Heart left ventricle (tissue), 16 donors: ENCODE data around the gene RTL10. TPM values are rescaled to one million over a fixed set of nuclear protein-coding genes. Genes with fewer than 3 reads are reported as not detected.

Experiments
- ATAC-seq, 4 donors: fragments of 200-7000 bp; cut with Tn5 transposase; one replicate each; pipeline ENCODE4 v1.9.1; 2020 to 2022; ENCODE audit warnings: moderate library complexity in 4 of 4, mild to moderate bottlenecking in 3 of 4, moderate number of reproducible peaks in 1 of 4
- DNase-seq, 5 donors: peaks; one replicate each; pipeline ENCODE4 v3.0.0-alpha.2; 2020
- H3K27ac ChIP-seq, 12 donors: fragments of 200-600 bp; sonication (generic) in 4 of 12; one replicate each; pipeline versions ENCODE4 v1.5.0 to v1.8.0; 2016 to 2022; ENCODE audit warnings: mild to moderate bottlenecking in 2 of 12
- H3K27me3 ChIP-seq, 9 donors: fragments of 200-600 bp; sonication (generic) in 2 of 9; one replicate each; pipeline versions ENCODE4 v1.5.1 to v1.8.0; 2016 to 2022; ENCODE audit warnings: mild to moderate bottlenecking in 3 of 9
- H3K36me3 ChIP-seq, 9 donors: fragments of 200-600 bp; sonication (generic) in 2 of 9; one replicate each; pipeline versions ENCODE4 v1.5.0 to v1.8.0; 2018 to 2022; ENCODE audit warnings: mild to moderate bottlenecking in 2 of 9
- H3K4me1 ChIP-seq, 12 donors: fragments of 200-600 bp; sonication (generic) in 4 of 12; one replicate each; pipeline versions ENCODE4 v1.5.0 to v1.8.0; 2016 to 2022; ENCODE audit warnings: mild to moderate bottlenecking in 3 of 12
- H3K4me3 ChIP-seq, 12 donors: fragments of 200-600 bp; sonication (generic) in 4 of 12; one replicate each; pipeline versions ENCODE4 v1.5.0 to v1.8.0; 2017 to 2022; ENCODE audit warnings: mild to moderate bottlenecking in 9 of 12, moderate library complexity in 4 of 12
- H3K9me3 ChIP-seq, 12 donors: fragments of 200-600 bp; sonication (generic) in 4 of 12; one replicate each; pipeline versions ENCODE4 v1.5.0 to v1.8.0; 2016 to 2022; ENCODE audit warnings: mild to moderate bottlenecking in 1 of 12
- POLR2A ChIP-seq, 2 donors: fragments of 450-650 bp; IDR thresholded peaks; one replicate each; pipeline ENCODE4 v1.6.1; 2017; ENCODE audit warnings: antibody characterized with exemption in 2 of 2, mild to moderate bottlenecking in 2 of 2, moderate library complexity in 2 of 2
- WGBS, 4 donors: extraction: QIAGEN DNeasy Blood & Tissue Kit in 2 of 4; methylation state at CpG; one replicate each; pipeline versions ENCODE4 v1.1.5 to v1.1.7; 2013 to 2018; 5-methylcytosine and 5-hydroxymethylcytosine counted together
- intact Hi-C, 10 donors: fragments of 100-400 bp; cut with DNase I; formaldehyde crosslinking; loops; one replicate each; pipeline versions ENCODE4 v1.11.1 to v1.14.2; 2022
- polyA plus RNA-seq, 2 donors: library from polyadenylated mRNA; stranded (reverse); fragments of 200-250 nt; gene quantifications; one replicate each; pipeline ENCODE4 v1.2.3, GENCODE V29; 2013
- total RNA-seq, 9 donors: library from RNA; depleted of rRNA in 2 of 9; stranded (reverse); fragments of >200 nt in 2 of 9; fragmentation: NEBNext Ultra II Directional in 3 of 9; extraction: Animal tissue kit (Norgen Biotek cat#: 25700) in 3 of 9; gene quantifications; one replicate each; pipeline versions ENCODE4 v1.1.0 to v1.2.4, GENCODE V29; 2016 to 2023
- TF ChIP-seq, protein P1 (sequence below), 12 donors: fragments of 200-600 bp; sonication (generic) in 4 of 12; IDR thresholded peaks; one replicate each; pipeline versions ENCODE4 v1.5.0 to v1.8.0; 2018 to 2022; ENCODE audit warnings: antibody characterized with exemption in 12 of 12, mild to moderate bottlenecking in 5 of 12
- donor health status: ischemic (EF 13 %, LVEDD 7.1; RV severe dilation, severe dysfunction).
- donor health status: healthy with polysubstance abuse.
- donor health status: DM: no; HTN: yes; CAD: no.
- donor health status: DM: no; HTN: no; CAD: no.
- donor health status: ischemic (EF 25% LVEDD 6.9; RV normal size, moderate dysfunction).
- donor health status: ischemic (EF 25% LVEDD 5.7; RV mildly dilated, moderate dysfunction).
- donor health status: healthy.
- donor health status: DM: yes; HTN: yes; CAD: no.
- donor health status: ischemic (EF 35%, LVEDD 5.7; RV mildly dilated, moderate dysfunction).
- donor health status: nonischemic (EF 11% LVEDD 7.7; RV severe dilation, severe dysfunction).
- donor health status: DM: yes; HTN: yes; CAD: no.
- donor health status: PGD.
- donor health status: ischemic (EF 29% LVEDD 5.4; RV normal size, mild dysfunction).
- donor health status: nonischemic (EF 23%, LVEDD 6.1; RV moderate dilation, normal function).

RTL10 gene
- total and polyA plus RNA-seq, 11 donors = 4.6 to 11.6 (median 7.5) TPM

DNA sequence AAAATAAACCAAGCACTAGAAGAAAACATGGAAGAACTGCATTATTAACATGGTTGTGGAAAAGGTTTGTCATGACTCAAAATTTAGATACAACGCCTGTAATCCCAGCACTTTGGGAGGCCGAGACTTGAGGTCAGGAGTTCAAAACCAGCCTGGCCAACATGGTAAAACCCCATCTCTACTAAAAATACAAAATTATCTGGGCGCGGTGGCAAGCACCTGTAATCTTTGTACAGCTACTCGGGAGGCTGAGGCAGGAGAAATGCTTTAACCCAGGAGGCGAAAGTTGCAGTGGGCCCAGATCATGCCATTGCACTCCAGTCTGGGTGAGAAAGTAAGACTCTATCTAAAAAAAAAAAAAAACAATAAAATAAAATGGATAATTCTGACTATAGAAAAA, 23.7 kb downstream of the RTL10 start:
- ATAC-seq (no peak), DNase-seq (no peak)
- Histone ChIP-seq H3K9me3 (no peaks in the 10 kb centered on the region), H3K27me3 (no peaks in the 10 kb centered on the region), H3K27ac (no peak overlapping the region), H3K4me1 (no peaks in the 10 kb centered on the region), H3K36me3 (no peaks in the 10 kb centered on the region), H3K4me3 (no peak overlapping the region)
- TF ChIP-seq, protein P1, sequence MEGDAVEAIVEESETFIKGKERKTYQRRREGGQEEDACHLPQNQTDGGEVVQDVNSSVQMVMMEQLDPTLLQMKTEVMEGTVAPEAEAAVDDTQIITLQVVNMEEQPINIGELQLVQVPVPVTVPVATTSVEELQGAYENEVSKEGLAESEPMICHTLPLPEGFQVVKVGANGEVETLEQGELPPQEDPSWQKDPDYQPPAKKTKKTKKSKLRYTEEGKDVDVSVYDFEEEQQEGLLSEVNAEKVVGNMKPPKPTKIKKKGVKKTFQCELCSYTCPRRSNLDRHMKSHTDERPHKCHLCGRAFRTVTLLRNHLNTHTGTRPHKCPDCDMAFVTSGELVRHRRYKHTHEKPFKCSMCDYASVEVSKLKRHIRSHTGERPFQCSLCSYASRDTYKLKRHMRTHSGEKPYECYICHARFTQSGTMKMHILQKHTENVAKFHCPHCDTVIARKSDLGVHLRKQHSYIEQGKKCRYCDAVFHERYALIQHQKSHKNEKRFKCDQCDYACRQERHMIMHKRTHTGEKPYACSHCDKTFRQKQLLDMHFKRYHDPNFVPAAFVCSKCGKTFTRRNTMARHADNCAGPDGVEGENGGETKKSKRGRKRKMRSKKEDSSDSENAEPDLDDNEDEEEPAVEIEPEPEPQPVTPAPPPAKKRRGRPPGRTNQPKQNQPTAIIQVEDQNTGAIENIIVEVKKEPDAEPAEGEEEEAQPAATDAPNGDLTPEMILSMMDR (IDR thresholded peaks at IDR 0.05) = no peak
- no peak for TF ChIP-seq POLR2A (IDR thresholded peaks at IDR 0.05)
- intact Hi-C loops = no loop called here
- 93 to 98% (median 97%) methylated on average over 6 of the region's 6 CpGs for WGBS, 4 donors

- ATAC-seq (no peak), DNase-seq (no peak)
- intact Hi-C loops = no loop called here
- Histone ChIP-seq H3K4me1 (no peaks in the 10 kb centered on the region), H3K36me3 (no peaks in the 10 kb centered on the region), H3K4me3 (no peak overlapping the region), H3K9me3 (no peaks in the 10 kb centered on the region), H3K27me3 (no peaks in the 10 kb centered on the region), H3K27ac (no peak overlapping the region)
- TF ChIP-seq, protein P1 (IDR thresholded peaks at IDR 0.05) = no peak
- TF ChIP-seq POLR2A (IDR thresholded peaks at IDR 0.05) = no peak
- 88 to 96% (median 91%) methylated on average over 2 of the region's 2 CpGs for whole genome bisulfite sequencing, 4 donors
These were observed 26.7 kb downstream of the RTL10 start for GRCh38 chr22:19828035-19828401.

DNA sequence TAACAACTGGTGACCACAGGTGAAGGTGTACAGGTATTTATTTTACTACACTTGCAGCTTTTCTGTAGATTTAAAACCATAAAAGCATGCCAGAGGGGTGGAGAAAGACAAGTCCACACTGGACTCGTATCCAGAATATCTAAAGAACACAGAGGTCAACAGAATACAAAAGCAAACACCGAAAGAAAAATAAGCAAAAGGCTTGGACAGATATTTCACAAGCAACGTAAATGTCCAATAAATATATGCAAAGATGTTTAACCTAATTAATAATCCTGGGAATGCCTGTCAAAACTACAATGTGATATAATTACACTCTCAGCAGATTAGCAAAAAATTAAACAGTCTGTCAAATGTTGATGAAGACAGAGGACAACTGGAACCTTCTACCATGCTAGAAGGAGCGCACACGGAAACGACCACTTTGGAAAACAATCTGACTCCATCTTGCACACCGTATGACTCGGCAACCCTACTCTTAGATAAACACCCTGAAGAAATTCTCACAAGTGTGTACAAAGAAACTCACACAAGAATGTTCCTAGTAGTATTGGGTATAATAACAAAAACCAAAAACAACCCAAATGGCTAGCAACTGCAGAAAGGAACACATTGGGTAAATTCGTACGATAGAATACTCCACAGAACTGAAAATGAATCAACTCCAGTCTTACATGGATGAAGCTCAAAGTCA, 27.2 kb downstream of the RTL10 start:
- ATAC-seq = no peak
- H3K4me3 ChIP-seq = no peak overlapping the region
- no peak for DNase-seq
- intact Hi-C loops = no loop called here
- no peak for TF ChIP-seq POLR2A (IDR thresholded peaks at IDR 0.05)
- TF ChIP-seq, protein P1 (IDR thresholded peaks at IDR 0.05) = no peak
- no peak overlapping the region for H3K27ac ChIP-seq
- no peaks in the 10 kb centered on the region for H3K36me3 ChIP-seq
- WGBS, 4 donors = 85 to 90% (median 88%) methylated on average over 10 of the region's 10 CpGs
- H3K4me1 ChIP-seq = no peaks in the 10 kb centered on the region
- H3K9me3 ChIP-seq = no peaks in the 10 kb centered on the region
- H3K27me3 ChIP-seq = no peaks in the 10 kb centered on the region

DNA sequence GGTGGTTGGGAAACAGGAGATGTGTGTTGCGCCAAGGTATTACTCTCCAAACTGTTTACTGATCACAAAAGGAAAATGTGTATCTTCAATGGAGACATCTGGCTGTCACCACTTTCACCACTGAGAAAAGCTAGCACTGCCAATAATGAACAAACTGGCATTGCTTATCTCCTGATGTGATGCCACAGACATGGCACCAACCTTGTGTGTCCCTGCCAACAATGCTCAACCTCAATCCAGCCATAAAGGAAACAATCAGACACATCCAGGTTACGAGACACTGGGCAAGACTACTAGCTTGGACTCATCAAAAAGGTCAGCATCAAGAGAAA, 28.1 kb downstream of the RTL10 start:
- no peaks in the 10 kb centered on the region for H3K9me3 ChIP-seq
- no peaks in the 10 kb centered on the region for H3K4me1 ChIP-seq
- H3K4me3 ChIP-seq = no peak overlapping the region
- WGBS, 4 donors = 45 to 93% (median 72%) methylated on average over 2 of the region's 2 CpGs
- intact Hi-C loops = no loop called here
- no peaks in the 10 kb centered on the region for H3K27me3 ChIP-seq
- no peak overlapping the region for H3K27ac ChIP-seq
- ATAC-seq (no peak), DNase-seq (no peak)
- no peak for TF ChIP-seq POLR2A (IDR thresholded peaks at IDR 0.05)
- TF ChIP-seq, protein P1 (IDR thresholded peaks at IDR 0.05) = no peak
- no peaks in the 10 kb centered on the region for H3K36me3 ChIP-seq
